ENCODE results near the gene C22orf23.

DNA sequence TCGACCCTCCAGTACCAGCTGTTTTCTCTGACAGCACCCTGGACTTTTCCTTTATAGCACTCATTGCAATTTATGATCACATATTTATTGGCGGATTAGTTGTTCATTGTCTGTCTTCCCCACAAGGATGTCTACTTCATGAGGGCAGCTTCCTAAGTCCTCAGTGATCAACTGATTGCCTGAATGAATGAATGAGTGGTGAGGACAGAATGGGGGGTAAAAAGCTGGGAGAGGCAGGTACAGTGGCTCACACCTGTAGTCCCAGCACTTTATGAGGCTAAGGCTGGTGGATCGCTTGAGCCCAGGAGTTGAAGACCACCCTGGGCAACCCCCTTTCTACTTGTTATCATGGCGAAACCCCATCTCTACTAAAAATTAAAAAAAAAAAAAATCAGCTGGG, 42.1 kb upstream of the C22orf23 start:
- TF ChIP-seq POLR2AphosphoS5 (IDR thresholded peaks at IDR 0.05), result no peak
- TF ChIP-seq, protein P1, sequence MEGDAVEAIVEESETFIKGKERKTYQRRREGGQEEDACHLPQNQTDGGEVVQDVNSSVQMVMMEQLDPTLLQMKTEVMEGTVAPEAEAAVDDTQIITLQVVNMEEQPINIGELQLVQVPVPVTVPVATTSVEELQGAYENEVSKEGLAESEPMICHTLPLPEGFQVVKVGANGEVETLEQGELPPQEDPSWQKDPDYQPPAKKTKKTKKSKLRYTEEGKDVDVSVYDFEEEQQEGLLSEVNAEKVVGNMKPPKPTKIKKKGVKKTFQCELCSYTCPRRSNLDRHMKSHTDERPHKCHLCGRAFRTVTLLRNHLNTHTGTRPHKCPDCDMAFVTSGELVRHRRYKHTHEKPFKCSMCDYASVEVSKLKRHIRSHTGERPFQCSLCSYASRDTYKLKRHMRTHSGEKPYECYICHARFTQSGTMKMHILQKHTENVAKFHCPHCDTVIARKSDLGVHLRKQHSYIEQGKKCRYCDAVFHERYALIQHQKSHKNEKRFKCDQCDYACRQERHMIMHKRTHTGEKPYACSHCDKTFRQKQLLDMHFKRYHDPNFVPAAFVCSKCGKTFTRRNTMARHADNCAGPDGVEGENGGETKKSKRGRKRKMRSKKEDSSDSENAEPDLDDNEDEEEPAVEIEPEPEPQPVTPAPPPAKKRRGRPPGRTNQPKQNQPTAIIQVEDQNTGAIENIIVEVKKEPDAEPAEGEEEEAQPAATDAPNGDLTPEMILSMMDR (IDR thresholded peaks at IDR 0.05), result no peak
